Endothelial cell of umbilical vein (primary cell): ENCODE data around the gene EHMT1.

Source experiments
- EZH2 ChIP-seq: IDR thresholded peaks from 2 replicates; pipeline ENCODE4 v1.6.1; 2012; ENCODE audit warnings: borderline replicate concordance, low read depth, mild to moderate bottlenecking, moderate library complexity, low read length, inconsistent platforms; ENCODE audit not compliant: severe bottlenecking
- FOS ChIP-seq: IDR thresholded peaks from 2 replicates; pipeline ENCODE4 v1.6.1; 2011; ENCODE audit warnings: mild to moderate bottlenecking, low read length, moderate library complexity, borderline replicate concordance; ENCODE audit not compliant: insufficient read depth
- GATA2 ChIP-seq: IDR thresholded peaks from 2 replicates; pipeline ENCODE4 v1.7.0; 2011; ENCODE audit warnings: low read depth, mild to moderate bottlenecking, moderate library complexity, mixed read lengths, low read length; ENCODE audit not compliant: insufficient read length, insufficient read depth
- JUN ChIP-seq: IDR thresholded peaks from 2 replicates; pipeline ENCODE4 v1.6.1; 2011; ENCODE audit warnings: borderline replicate concordance, low read depth; ENCODE audit not compliant: insufficient read length, insufficient read depth
- MYC ChIP-seq: IDR thresholded peaks from one replicate; pipeline ENCODE4 v1.6.1; 2011; ENCODE audit warnings: mild to moderate bottlenecking, low read depth, low read length
- POLR2A ChIP-seq: IDR thresholded peaks from 2 replicates; pipeline ENCODE4 v1.6.1; 2012; ENCODE audit warnings: low read depth, mild to moderate bottlenecking, control low read depth, low read length
- POLR2AphosphoS5 ChIP-seq: IDR thresholded peaks from 2 replicates; pipeline ENCODE4 v1.6.1; 2012; ENCODE audit warnings: low read depth, mild to moderate bottlenecking, control low read depth, low read length, moderate library complexity; ENCODE audit not compliant: insufficient read depth
- TF ChIP-seq, protein P1 (sequence below), 2 donors: IDR thresholded peaks; 1 replicate in 1 of 2; 2 replicates in 1 of 2; pipeline ENCODE4 v1.5.1; 2011; ENCODE audit warnings: low read length in 2 of 2, mild to moderate bottlenecking in 2 of 2, moderate library complexity in 2 of 2, control low read depth in 1 of 2, inconsistent platforms in 1 of 2, low read depth in 1 of 2; ENCODE audit not compliant: insufficient read depth in 1 of 2; ENCODE audit errors: extremely low read depth in 1 of 2
- TF ChIP-seq, protein P2 (sequence below): IDR thresholded peaks from 2 replicates; pipeline ENCODE4 v1.6.1; 2011; ENCODE audit not compliant: insufficient read depth, insufficient read length

DNA sequence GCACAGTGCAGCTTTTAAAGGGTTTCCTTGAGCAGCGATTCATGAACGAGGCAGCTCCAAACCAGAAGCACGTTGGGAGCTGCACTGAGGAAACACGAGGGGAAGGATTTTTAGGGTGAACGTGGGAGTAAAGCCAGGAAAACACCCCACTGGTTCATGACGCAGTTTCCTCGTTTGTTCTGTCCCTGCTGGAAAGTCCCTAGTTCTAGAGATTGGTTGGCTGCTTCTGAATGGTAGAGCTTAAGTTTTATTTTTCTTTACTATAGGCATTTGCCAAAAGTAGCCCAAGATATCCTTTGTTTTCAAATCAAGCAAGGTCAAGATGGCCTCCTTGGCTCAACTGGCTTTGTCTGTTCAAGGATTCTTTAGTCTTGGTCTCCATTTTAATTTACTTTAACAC is 142.2 kb downstream of the EHMT1 start:
- TF ChIP-seq, protein P1, sequence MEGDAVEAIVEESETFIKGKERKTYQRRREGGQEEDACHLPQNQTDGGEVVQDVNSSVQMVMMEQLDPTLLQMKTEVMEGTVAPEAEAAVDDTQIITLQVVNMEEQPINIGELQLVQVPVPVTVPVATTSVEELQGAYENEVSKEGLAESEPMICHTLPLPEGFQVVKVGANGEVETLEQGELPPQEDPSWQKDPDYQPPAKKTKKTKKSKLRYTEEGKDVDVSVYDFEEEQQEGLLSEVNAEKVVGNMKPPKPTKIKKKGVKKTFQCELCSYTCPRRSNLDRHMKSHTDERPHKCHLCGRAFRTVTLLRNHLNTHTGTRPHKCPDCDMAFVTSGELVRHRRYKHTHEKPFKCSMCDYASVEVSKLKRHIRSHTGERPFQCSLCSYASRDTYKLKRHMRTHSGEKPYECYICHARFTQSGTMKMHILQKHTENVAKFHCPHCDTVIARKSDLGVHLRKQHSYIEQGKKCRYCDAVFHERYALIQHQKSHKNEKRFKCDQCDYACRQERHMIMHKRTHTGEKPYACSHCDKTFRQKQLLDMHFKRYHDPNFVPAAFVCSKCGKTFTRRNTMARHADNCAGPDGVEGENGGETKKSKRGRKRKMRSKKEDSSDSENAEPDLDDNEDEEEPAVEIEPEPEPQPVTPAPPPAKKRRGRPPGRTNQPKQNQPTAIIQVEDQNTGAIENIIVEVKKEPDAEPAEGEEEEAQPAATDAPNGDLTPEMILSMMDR (IDR thresholded peaks at IDR 0.05; ENCODE audit: extremely low read depth in 1 of 2, insufficient read depth in 1 of 2, low read depth in 1 of 2, low read length in 2 of 2) = no peak
- no peak for TF ChIP-seq POLR2AphosphoS5
- TF ChIP-seq POLR2A = no peak
- TF ChIP-seq FOS = no peak
- TF ChIP-seq, protein P2, sequence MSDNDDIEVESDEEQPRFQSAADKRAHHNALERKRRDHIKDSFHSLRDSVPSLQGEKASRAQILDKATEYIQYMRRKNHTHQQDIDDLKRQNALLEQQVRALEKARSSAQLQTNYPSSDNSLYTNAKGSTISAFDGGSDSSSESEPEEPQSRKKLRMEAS = no peak
- no peak for TF ChIP-seq EZH2
- no peak for TF ChIP-seq MYC
- no peak for TF ChIP-seq JUN
- TF ChIP-seq GATA2 = no peak
